HG02973 (cell line): ENCODE data around the gene LRRC75B.
"Not testable (repeated sequence)": the region's sequence is repeated elsewhere in the genome, so short reads cannot be mapped to it uniquely, and the experiment has no call there.

Source experiments
- ATAC-seq: cut with Tn5 transposase; IDR thresholded peaks from one replicate; pipeline ENCODE4 v1.9.1; 2021; ENCODE audit warnings: moderate library complexity; ENCODE audit not compliant: unreplicated experiment

Gene LRRC75B

DNA sequence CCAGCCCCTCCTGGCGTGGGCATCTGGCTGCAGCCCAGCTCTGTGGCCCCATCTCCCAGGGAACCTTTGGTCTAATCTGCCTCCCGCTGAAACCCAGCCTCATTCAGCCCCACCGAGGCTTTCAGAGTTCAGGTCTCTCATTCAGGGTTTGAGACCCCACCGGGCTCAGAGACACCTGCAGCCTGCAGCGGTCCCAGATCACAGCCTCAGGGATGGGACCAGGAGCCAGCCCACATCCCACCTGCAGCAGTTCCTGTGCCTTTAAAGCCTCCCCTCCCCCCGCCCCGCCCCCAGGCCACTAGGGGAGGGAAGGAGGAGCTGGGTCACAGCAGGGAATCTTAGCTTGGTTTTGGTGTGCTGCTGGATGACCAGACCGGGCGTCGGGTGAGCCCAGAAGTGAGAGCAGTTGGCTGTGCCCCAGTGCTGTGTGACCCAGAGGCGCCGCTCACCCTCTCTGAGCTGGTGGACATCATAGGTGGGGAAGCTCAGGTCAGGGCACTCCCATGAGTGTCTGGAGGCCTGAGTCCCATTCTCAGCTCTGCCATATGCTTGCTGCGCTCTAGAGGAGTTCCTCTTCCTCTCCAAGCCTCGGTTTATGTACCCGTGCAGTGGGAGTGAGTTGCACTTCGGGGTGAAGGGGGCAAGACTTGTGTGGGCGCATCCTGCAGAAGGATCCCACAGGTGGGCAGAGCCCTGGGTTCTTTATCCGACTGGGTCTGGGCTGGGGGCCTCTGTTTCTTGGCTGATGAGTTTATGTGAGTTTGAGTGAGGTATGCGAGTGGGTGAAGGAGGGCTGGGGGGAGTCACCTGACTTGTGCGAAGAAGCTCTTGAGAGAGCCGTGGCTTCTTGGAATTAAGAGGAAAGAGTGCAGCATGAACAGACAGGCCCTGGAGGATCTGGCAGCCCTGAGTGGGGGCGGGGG lies 10.2 kb upstream of the LRRC75B start, which contains the start of gene GGT1:
GGT1 (plus strand) TSS at position 347 of the 923 bp plus-strand sequence. CDS start 7,889 bp downstream, outside the sequence.
- not testable (repeated sequence) for ATAC-seq

DNA sequence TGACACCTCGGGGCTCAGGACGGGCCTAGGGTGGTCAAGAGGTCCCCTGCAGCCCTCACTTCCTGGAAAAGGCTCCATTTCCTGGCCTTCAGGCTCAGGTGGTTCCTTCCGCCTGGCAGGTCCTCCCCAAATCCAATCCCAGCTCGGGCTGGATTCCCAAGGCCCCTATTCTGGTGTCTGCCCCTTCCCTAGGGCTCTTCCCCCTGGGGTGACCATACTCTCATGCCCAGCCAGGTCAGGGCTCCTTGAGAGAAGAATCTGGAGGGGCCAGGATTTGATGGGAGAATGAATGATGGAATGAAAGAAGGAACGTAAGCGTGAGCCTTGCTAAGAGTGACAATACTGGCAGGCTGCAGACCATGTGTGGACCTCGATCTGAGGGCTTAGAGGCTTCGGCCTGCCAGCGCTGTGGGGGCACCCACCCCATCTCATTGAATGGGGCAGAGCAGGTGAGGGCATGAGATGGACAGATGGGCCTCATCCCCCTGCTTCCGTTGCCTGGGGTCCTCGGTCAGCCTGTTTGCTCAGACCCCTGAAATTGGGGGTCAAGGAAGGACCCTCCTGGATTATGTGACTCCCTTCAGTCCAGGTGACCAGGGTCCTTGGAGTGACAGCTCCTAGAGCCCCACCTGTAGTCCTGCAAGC lies 9.4 kb upstream of the LRRC75B start:
- ATAC-seq, result not testable (repeated sequence)

DNA sequence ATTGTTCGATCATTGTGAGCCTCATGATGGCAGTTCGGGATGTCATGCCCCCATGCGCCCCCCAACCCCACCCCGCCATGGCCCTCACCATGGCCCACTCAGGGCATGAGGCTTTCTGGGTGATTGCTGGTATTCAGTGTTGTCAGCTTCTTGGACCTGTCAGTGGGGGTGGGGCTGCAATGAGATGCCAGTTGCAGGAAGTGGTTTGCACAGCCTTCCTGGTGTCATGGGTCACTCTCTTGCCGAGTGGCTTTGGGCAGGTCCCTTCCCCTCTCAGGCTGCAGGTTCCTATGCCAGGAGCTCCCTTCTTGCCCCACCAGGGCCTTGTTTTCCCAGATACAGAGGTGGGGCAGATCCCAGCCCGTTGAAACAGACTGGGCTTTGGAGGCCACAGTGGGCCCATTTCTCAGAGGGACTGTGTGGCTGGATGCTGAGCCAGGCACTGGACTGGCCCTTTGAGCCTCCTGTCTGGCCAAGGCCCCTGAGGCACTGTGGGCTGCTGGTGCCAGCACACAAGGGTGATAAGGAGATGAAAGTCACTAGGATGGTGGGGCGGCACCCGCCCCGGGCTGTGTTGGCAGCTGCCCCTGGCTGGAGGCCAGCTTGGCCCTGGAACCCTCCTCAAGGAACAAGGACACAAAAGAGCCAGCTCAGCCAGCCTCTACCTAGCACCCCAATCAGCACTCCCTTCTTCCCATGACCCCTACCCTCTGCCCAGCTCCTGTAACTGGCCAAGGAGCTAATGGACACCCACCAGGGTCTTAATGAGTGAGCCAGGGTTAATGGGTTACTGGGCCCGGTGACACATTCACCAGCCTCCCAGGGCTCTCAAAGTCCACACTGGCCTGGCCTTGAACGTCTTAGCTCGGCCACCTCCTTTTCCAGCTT lies 8.6 kb upstream of the LRRC75B start:
- no peak for ATAC-seq

DNA sequence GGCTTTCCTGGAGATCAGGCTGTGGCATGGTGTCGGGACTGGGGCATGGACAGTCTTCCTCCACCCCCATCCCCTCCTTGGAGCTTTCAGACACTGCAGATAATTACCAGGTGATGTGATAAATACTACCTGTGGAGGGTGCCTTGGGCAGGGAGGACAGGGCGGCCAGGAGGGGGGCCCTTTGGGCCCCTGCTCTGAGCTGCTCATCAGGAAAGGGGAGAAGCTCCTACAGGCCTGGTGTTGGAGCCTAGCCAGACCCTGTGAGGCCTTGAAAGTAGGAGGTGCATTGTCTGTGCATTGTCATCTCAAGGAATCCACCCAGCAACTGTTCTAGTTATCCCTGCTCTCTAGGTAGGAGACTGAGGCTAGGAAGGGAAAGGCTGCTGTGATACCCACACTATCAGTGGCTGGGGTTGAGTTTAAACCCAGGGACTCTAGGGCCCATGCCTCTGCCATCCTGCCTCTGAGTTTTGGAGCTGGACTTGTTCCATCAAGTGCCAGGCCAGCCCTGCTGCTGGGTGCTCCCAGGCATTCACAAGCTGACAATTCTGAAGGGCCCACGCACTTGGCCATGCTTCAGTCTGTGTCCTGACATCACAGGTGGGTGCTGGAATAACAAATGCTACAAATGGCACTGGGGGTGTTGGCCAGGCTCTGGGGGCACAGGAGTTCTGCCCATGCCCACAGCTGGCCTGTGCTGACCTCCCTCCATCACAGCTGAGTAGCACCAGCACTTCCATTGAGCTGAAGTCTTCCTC lies 7.3 kb upstream of the LRRC75B start:
- not testable (repeated sequence) for ATAC-seq

DNA sequence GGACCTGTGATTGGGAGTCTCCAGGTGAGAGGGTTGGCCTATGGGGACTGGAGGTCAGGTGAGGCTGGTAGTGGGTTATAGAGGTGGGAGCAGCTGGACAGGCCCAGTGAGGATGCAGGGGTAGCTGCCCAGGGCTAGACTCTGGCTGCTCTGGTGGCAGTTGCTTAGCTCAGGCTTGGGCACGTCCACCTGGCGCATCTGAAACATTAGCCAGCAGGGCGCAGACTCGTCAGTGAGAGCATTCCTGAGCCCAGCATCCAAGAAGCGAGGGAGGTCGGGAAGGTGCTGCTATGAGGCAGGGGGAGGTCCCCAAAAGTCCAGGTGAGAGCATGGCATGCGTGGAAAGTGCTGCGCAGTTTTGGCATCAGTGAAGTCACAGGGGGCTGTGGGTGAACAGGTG lies 6.6 kb upstream of the LRRC75B start:
- no peak for ATAC-seq

DNA sequence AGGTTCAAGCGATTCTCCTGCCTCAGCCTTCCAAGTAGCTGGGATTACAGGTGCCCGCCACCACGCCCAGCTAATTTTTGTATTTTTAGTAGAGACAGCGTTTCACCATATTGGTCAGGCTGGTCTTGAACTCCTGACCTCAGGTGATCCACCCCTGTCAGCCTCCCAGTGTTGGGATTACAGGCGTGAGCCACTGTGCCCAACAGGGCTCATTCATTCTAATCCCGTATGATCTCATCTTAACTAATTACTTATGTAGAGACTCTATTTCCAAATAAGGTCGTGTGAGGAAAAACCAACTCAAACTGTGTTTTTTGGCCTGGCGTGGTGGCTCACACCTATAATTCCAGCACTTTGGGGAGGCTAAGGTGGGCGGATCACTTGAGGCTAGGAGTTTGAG lies 4.2 kb upstream of the LRRC75B start:
- not testable (repeated sequence) for ATAC-seq

DNA sequence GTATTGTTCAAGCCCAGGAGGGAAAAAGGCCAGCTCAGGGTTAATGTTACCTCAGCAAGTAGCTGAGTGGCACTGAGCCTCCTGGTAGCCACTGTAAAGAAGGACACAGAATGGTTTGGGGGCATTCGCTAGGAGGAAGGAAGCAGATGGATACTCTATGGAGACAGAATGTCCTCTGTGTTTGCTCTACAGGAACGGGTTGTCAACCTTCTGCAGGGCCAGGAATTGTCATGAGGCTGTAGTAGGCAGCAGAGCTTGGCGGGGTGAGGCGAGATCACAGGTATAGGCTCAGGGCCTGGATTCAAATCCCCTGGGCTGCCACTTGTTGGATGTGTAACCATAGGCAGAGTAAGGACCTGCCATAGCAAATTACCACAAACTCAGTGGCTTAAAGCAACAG lies 3.0 kb upstream of the LRRC75B start:
- ATAC-seq, result no peak

DNA sequence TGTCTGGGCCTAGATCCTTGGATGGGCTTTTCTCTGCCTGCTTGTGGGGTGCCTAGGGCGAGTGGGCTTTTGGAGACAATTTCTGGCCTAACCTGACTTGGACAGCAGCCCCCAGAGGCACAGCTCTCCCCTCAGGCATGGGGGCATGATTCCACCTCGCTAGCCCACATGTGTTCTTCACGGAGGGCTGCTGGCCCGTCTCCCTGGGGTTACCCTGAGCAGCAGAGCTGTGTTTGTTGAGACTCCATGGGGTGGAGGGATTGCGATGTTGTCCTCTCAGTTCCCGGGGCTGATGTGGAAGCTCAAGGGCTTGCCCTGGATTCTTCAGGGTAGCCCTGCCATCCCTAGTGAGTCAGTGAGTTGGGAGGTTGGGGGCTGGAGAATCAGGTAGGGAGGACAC lies 2.4 kb upstream of the LRRC75B start:
- no peak for ATAC-seq

DNA sequence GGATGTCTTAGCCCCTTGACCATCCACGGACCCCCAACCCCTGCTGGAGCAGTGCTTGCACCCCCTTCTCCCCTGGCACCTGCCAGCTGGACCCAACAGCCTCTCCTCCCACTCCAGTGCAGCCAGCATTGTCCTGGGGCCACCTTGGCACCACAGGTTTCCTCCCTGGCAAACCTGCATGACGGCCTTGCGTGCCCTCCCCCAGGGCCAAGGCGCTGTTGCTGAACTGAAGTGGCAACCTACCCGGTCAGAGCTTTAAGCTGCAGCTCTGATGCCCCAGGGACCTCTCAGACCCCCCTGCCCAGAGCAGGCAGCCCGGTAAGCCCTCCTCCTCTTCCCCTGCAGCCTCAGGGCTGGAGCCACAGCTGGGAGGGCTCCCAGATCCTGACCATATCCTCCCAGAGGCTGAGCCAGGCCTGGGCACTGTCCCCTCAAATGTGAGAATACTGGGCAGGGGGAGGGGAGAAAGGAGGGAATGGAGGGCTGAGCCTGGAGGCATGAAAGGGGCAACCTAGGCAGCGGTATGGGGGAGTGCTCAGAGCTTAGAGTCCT lies 1.8 kb upstream of the LRRC75B start:
- no peak for ATAC-seq

DNA sequence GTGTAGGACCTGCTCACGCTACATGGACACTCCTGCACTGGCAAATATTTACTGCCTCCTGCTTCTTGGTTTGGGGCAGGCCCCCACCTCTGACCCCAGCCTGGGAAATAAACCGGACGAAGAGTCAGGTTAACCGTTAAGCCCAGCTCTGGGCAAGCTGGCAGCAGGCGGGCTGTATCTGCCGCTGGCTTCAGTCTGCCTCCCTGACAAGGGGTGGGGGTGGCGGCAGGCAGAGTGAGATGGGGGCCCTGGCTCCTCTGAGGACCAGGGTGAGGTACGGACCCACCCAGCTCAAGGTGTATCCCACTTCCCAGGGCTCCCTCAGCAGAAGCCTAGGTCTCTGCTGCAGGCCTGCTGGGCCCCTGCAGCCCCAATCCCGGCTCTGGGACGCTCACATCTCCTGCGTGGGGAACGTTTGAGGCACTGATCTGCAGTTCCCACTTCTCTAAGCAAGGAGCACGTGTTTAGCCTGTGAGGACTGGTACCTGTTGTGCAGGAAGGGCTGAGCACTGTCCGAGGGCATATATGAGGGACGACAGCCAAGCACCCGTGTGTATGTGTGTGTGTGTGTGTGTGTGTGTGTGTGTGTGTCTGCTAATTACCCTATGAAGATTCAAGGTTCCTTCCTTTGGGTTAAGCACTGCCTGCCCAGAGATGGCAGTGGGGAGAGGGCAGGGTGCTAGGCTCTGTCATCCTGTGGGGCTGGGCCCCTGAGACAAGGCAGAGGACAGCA lies 1.1 kb upstream of the LRRC75B start:
- no peak for ATAC-seq

DNA sequence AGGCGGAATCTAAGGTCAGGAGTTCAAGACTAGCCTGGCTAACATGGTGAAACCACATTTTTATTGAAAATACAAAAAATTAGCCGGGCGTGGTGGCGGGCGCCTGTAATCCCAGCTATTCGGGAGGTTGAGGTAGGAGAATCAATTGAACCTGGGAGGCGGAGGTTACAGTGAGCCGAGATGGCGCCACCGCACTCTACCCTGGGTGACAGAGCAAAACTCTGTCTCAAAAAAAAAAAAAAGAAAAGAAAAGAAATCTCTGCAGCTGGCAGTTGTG lies 624 bp upstream of the LRRC75B start:
- ATAC-seq, result not testable (repeated sequence)

DNA sequence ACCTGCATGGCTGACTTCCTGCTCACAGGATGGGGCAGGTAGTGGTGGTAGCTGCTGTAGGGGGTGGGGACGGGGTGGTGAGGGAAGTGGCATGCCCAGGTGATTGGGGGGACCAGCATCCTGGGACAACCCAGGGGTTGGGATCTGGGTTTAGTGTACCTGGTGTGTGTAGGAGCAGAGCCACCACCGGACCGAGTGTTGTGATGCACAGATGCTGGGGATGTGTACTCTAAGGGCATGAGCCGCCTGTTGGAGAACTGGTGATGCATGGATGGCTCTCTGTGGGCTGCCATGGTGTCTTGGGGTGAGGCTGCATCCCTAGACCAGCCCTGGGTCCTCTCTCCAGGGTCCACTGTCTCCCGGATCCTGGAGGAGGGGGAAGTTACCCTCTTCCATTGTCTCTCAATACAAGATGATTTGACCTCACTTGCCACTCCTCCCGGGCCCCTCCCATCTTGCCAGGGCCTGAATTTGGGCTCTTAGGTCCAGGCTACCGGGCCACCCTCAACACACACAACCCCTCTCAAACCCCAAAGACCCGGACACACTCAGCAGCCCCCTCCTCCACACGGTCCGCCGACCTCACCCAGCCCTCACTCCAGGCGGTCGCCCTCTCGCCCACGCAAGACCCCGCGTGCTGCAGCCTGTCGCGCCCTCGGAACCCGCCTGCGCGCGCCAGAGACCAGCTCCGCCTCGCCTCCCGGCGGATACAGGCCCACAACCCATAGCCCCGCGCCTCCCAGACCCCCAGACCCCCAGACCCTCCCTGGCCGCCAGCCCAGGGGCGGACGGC lies 619 bp downstream of the LRRC75B start:
- ATAC-seq, result no peak

DNA sequence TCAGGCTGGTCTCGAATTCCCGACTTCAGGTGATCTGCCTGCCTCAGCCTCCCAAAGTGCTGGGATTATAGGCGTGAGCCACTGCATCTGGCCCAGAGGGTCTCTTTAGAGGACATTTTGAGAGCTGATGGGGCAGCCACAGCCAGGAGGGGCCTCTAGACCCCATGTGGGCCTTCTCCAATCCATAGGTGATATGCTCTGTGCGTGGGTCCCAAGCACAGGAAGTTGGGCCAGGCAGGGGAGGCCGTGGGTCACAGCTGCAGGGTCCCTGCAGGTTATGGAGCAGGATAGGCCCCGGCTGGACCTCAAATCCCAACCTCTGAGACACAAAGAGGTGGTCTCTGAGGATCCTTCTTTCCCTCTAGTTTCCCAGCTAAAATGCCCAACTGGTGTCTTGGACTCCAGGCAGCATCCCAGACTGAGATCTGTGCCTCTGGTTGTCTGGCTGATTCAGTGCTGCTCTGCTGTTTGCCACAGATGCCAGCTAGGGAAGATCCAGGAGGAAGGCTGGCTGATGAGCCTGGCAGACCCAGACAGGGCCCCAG lies 1.5 kb downstream of the LRRC75B start:
- no peak for ATAC-seq

DNA sequence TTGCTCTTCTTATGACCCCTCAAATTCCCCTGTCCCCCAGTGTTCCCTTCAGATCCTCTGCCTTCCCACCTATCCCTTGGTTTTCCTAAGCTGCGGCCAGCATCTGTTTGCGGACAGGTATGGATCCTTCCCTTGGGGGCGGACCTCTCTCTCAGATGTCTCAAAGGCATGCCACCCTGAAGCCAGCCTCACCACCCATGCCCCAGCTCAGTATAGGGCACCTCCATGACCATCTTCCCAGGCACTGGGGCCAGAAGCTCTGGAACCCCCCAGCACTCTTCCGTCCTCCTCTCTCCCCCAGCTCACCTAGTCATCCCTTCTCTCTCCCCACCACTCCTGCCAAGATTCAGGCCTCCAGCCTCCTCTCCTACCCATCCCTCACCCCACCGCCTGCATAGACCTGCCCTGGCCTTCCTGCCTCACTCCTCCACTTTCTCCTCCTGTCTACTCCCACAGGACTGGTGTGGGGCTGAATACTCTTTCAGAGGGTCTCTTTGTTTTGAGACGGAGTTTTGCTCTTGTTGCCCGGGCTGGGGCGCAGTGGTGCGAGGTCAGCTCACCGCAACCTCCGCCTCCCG lies 2.2 kb downstream of the LRRC75B start:
- no peak for ATAC-seq

DNA sequence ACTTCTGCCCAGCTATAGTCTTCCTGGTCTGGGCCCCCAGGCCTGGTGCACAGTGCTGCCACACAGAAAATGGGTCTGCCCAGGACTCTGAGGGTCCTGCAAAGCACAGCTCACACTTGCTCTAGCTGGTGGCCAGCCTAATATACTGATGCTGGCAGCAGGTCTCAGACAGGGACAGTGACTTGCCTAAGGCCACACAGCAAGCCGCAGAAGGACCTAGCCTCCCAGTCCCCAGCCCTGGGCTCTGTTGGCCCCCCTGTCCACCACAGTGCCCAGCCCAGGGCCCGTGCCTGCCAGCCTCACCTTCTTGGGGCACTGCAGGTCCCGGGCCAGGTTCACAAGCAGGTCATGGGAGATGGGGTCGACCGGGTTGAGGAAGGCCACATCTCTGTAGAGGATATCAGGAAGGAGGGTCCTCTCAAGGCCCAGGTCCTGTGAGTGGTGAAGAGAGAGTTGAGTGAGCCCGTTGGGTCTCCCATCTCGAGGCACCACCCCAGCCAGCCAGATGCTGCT lies 3.3 kb downstream of the LRRC75B start:
- no peak for ATAC-seq

DNA sequence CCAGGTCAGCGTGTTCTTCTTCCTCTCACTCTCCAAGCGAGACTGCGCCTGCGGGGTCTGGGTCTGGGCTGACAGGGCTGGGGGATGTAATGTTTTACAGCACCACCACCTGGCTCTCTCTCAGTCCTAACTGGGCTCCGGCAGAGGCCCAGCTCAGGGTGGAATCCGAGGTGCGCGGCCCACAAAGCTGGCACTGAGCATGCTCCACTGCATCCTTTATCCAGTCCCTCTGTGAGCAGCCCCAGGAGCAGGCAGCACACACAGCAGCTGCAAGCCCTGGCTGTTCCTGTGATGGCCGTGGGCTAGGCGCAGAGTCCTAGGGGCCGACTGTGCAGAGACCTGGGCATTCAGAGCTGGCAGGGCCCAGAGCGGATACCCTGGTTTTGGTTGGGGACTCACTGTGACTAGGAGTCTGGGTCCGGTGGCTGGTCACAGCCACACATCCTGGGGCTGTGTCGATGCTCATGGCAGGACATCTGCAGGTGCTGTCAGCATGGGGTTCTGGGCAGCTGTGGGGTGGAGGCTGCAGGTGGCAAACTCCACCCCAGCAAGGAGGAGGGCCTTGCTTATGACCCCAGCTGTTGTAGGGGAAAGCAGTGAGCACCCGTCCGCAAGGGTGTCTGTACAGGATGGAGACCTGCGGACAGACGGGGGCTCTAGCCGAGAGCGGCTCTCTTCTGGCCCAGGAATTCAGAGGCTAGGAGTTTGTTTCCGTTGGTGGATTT lies 4.0 kb downstream of the LRRC75B start:
- no peak for ATAC-seq

DNA sequence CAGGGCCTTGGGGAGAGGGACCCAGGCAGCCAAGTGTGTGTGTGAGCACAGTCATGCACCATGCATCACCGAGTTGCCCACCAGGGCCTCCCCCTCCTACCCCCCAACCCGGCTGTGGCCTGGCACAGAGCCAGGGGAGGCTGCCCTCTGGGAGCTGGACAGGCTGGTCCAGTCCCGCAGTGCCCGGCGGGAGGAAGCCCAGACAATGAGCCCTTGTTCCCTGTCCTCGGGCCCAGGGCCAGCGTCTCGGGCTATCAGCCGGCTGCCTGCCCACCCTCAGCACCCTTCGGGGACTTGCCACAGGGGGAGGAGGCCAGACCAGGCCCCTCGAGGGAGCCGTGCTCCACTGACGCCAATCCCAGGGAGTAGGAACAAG lies 4.5 kb downstream of the LRRC75B start:
- no peak for ATAC-seq
